MM.1S (cell line): ENCODE measurements around the gene PDE12.

Experiments
- DNase-seq: peaks from one replicate; pipeline ENCODE4 v3.0.0-alpha.2; 2015
- H2AFZ ChIP-seq: fragments of 300-600 bp; sonication (generic); 2 replicates; pipeline ENCODE4 v1.6.0; 2016; ENCODE audit warnings: antibody characterized with exemption, low read length
- H3F3A ChIP-seq: fragments of 300-600 bp; sonication (generic); 2 replicates; pipeline ENCODE4 v1.6.1; 2016; ENCODE audit warnings: mild to moderate bottlenecking, antibody characterized with exemption, low read length, moderate library complexity, mixed read lengths; ENCODE audit not compliant: insufficient read depth
- H3K27ac ChIP-seq: fragments of 300-600 bp; sonication (generic); 2 replicates; pipeline ENCODE4 v1.5.1; 2016; ENCODE audit warnings: mild to moderate bottlenecking, low read length
- H3K27me3 ChIP-seq: fragments of 300-600 bp; sonication (generic); replicated peaks from 2 replicates; pipeline ENCODE4 v1.6.0; 2016; ENCODE audit warnings: low read length; ENCODE audit not compliant: insufficient read depth
- H3K36me3 ChIP-seq: fragments of 300-600 bp; sonication (generic); replicated peaks from 2 replicates; pipeline ENCODE4 v1.6.1; 2016; ENCODE audit warnings: mild to moderate bottlenecking, low read length, mixed read lengths; ENCODE audit not compliant: insufficient read depth
- H3K4me1 ChIP-seq: fragments of 300-600 bp; sonication (generic); 2 replicates; pipeline ENCODE4 v1.6.1; 2016; ENCODE audit warnings: low read length, mixed read lengths
- H3K4me2 ChIP-seq: fragments of 300-600 bp; sonication (generic); 2 replicates; pipeline ENCODE4 v1.6.0; 2016; ENCODE audit warnings: low read depth, low read length
- H3K4me3 ChIP-seq: fragments of 300-600 bp; sonication (generic); 2 replicates; pipeline ENCODE4 v1.5.1; 2016; ENCODE audit warnings: low read length, mixed read lengths
- H3K79me2 ChIP-seq: fragments of 300-600 bp; sonication (generic); 2 replicates; pipeline ENCODE4 v1.6.1; 2016; ENCODE audit warnings: mixed run types, low read length, mixed read lengths
- H3K9ac ChIP-seq: fragments of 300-600 bp; sonication (generic); 2 replicates; pipeline ENCODE4 v1.6.1; 2016; ENCODE audit warnings: low read length, mixed read lengths
- H3K9me2 ChIP-seq: fragments of 300-600 bp; sonication (generic); replicated peaks from 2 replicates; pipeline ENCODE4 v1.6.1; 2016; ENCODE audit warnings: mild to moderate bottlenecking, low read length, mixed read lengths; ENCODE audit not compliant: insufficient read depth
- H3K9me3 ChIP-seq: fragments of 300-600 bp; sonication (generic); replicated peaks from 2 replicates; pipeline ENCODE4 v1.6.1; 2016; ENCODE audit warnings: mild to moderate bottlenecking, low read length, mixed read lengths; ENCODE audit not compliant: insufficient read depth
- H4K20me1 ChIP-seq: fragments of 300-600 bp; sonication (generic); 2 replicates; pipeline ENCODE4 v1.6.1; 2016; ENCODE audit warnings: mild to moderate bottlenecking, low read length, moderate library complexity, mixed read lengths; ENCODE audit not compliant: insufficient read depth
- EZH2 ChIP-seq: fragments of 300-600 bp; sonication (generic); optimal IDR thresholded peaks from 2 replicates; pipeline ENCODE3; 2017; ENCODE audit warnings: low read depth, mild to moderate bottlenecking, antibody characterized with exemption, low read length, mixed read lengths
- EZH2phosphoT487 ChIP-seq: fragments of 300-600 bp; sonication (generic); IDR thresholded peaks from 2 replicates; pipeline ENCODE4 v1.6.1; 2018; ENCODE audit warnings: antibody characterized with exemption, low read length
- TF ChIP-seq, protein P1 (sequence below): fragments of 300-600 bp; sonication (generic); IDR thresholded peaks from 2 replicates; pipeline ENCODE4 v1.5.1; 2016; ENCODE audit warnings: antibody characterized with exemption, low read length, mixed read lengths

PDE12 gene

GRCh38 chr3:57545636-57546268 lies 10.3 kb upstream of the PDE12 start:
- TF ChIP-seq EZH2 (no peak), EZH2phosphoT487 (no peak)
- TF ChIP-seq, protein P1, sequence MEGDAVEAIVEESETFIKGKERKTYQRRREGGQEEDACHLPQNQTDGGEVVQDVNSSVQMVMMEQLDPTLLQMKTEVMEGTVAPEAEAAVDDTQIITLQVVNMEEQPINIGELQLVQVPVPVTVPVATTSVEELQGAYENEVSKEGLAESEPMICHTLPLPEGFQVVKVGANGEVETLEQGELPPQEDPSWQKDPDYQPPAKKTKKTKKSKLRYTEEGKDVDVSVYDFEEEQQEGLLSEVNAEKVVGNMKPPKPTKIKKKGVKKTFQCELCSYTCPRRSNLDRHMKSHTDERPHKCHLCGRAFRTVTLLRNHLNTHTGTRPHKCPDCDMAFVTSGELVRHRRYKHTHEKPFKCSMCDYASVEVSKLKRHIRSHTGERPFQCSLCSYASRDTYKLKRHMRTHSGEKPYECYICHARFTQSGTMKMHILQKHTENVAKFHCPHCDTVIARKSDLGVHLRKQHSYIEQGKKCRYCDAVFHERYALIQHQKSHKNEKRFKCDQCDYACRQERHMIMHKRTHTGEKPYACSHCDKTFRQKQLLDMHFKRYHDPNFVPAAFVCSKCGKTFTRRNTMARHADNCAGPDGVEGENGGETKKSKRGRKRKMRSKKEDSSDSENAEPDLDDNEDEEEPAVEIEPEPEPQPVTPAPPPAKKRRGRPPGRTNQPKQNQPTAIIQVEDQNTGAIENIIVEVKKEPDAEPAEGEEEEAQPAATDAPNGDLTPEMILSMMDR = no peak
- Histone ChIP-seq H3K79me2 (no peaks in the 10 kb centered on the region), H3K9ac (no peak overlapping the region), H3K27ac (no peak overlapping the region), H3K4me1 (no peaks in the 10 kb centered on the region), H3K9me3 (no peaks in the 10 kb centered on the region), H3K4me3 (no peak overlapping the region), H3K27me3 (no peaks in the 10 kb centered on the region), H3K9me2 (no peaks in the 10 kb centered on the region), H4K20me1 (no peaks in the 10 kb centered on the region), H3F3A (no peaks in the 10 kb centered on the region), H2AFZ (no peak overlapping the region), H3K36me3 (no peaks in the 10 kb centered on the region), H3K4me2 (no peak overlapping the region)
- no peak for DNase-seq

DNA sequence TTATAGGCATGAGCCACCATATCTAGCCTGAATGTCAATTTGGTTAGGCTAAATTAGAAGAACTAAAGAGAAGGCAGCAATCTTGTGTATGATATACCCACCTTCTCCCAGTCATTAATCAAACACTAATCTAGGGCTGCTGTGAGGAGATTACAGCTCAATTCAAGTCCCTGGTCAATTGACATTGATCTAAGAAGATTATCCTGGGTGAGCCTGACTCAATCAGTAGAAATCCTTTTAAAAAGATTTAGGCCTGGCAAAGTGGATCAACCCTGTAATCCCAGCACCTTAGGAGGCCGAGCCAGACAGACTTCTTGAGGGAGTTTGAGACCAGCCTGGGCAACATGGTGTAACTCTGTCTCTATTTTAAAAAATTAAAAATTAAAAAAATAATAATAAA lies 9.5 kb upstream of the PDE12 start:
- no peaks in the 10 kb centered on the region for H4K20me1 ChIP-seq
- no peaks in the 10 kb centered on the region for H3K4me1 ChIP-seq
- H3K4me3 ChIP-seq = no peak overlapping the region
- no peaks in the 10 kb centered on the region for H3F3A ChIP-seq
- H2AFZ ChIP-seq = no peak overlapping the region
- H3K4me2 ChIP-seq = no peak overlapping the region
- H3K79me2 ChIP-seq = no peaks in the 10 kb centered on the region
- no peaks in the 10 kb centered on the region for H3K36me3 ChIP-seq
- no peak overlapping the region for H3K27ac ChIP-seq
- H3K9me2 ChIP-seq = no peaks in the 10 kb centered on the region
- H3K27me3 ChIP-seq = no peaks in the 10 kb centered on the region
- DNase-seq = no peak
- H3K9ac ChIP-seq = no peak overlapping the region
- H3K9me3 ChIP-seq = no peaks in the 10 kb centered on the region
- TF ChIP-seq EZH2 = no peak
- no peak for TF ChIP-seq EZH2phosphoT487
- TF ChIP-seq, protein P1 = no peak

DNA sequence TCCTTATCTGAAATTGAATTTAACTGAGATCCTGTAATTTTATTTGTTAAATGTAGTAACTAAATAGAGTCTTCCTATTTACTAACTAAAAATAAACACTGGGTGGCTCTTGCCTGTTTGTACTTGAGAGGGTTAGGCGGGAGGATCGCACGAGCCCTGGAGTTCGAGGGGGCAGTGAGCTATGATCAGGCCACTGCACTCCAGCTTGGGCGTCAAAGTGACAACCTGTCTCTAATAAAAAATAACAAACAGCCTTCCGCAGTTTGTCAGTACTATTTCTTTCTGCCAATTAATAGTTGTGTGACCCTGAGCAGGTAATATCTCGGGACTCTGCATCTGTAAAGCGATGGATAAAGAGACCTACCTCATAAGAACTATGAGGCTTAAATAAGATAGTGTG lies 768 bp upstream of the PDE12 start:
- Histone ChIP-seq H3K79me2 (peaks cover 46% of the 10 kb centered on the region), H3K9me2 (no peaks in the 10 kb centered on the region), H3K27ac (peak overlapping the region; percentile 80; the same call in 1 of the 2 replicates), H3K36me3 (no peaks in the 10 kb centered on the region), H3K4me1 (peaks cover 3% of the 10 kb centered on the region; the same call in 1 of the 2 replicates), H4K20me1 (no peaks in the 10 kb centered on the region), H3F3A (peaks cover 6% of the 10 kb centered on the region), H3K4me2 (peak overlapping the region; percentile 96), H3K9me3 (no peaks in the 10 kb centered on the region), H3K4me3 (peak overlapping the region; percentile 93), H3K27me3 (no peaks in the 10 kb centered on the region), H3K9ac (peak overlapping the region; percentile 90), H2AFZ (peak overlapping the region; percentile 94)
- TF ChIP-seq, protein P1 = no peak
- no peak for TF ChIP-seq EZH2
- TF ChIP-seq EZH2phosphoT487 = no peak
- DNase-seq = no peak
